Measurements from ENCODE around the gene AMY1B.
"Not testable (repeated sequence)": the region's sequence is repeated elsewhere in the genome, so short reads cannot be mapped to it uniquely, and the experiment has no call there.

The AMY1B gene

DNA sequence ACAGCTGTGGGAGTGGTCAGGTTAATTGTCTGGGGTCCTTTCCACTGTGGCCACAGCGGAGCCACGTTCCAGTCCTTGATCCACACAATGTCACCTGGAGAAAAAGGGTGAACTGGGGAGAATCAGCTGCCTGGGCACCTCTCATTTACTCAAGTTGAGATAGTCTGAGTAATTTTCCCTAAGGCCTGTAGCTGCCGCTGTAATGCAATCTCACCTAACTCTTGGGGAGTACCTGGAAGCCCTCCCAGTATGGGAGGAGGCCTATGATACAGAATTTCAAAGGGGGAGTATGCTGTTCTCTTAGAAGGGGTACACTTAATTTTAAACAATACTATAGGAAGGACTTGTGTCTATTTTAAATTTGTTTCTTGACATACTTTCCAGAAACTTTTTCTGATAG, 45.7 kb downstream of the AMY1B start:
- H3K27ac ChIP-seq; H3K9ac ChIP-seq (ENCODE audit: insufficient read length); H3K36me3 ChIP-seq (ENCODE audit: insufficient read depth, low read length); H3K4me3 ChIP-seq; H3K9me3 ChIP-seq (ENCODE audit: low read depth, low read length); DNase-seq (ENCODE audit: low read depth, low spot score): not testable (repeated sequence)

DNA sequence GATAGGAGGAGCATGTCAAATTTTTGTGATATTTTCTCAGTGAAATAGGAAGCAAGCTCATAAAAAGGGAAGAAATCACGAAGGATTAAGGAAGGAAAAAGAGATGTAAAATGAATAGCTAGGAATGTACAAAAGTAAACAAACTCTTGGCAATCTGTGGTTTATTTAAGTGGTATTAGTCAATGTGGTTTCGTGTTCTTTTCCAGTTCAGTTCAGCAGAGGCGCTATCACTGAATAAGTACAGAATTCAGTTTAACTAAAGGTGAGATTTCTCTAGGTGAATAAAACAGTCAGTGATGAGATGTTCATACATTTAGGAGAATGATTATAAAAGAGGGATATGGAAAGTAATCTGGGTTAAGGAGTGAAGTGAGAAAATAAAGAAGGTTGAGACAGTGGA, 52.1 kb downstream of the AMY1B start:
- DNase-seq (ENCODE audit: low read depth, low spot score); H3K9me3 ChIP-seq (ENCODE audit: low read depth, low read length); H3K4me3 ChIP-seq; H3K9ac ChIP-seq (ENCODE audit: insufficient read length); H3K36me3 ChIP-seq (ENCODE audit: insufficient read depth, low read length); H3K27ac ChIP-seq: not testable (repeated sequence)

DNA sequence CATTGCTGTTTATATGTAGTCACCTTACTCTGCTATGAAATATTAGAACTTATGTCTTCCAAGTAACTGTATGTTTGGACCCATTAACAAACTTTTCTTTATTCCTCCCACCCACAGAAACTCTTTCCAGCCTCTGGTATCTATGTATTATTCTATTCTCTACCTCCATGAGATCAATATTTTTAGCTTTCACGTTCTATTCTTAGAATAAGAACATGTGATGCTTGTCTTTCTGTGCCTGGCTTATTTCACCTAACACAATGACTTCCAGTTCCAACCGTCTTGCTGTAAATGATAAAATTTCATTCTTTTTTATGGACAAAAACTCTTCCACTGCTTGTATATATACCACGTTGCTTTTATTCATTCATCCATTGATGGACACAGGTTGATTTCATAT, 54.8 kb downstream of the AMY1B start:
- H3K9ac ChIP-seq (ENCODE audit: insufficient read length); H3K9me3 ChIP-seq (ENCODE audit: low read depth, low read length); H3K27ac ChIP-seq; H3K36me3 ChIP-seq (ENCODE audit: insufficient read depth, low read length); DNase-seq (ENCODE audit: low read depth, low spot score); H3K4me3 ChIP-seq: not testable (repeated sequence)
